Hepatocyte (in vitro differentiated cells): ENCODE results near the gene ACSS1. TPM values are rescaled to one million over a fixed set of nuclear protein-coding genes. Genes with fewer than 3 reads are reported as not detected.

Experiments used
- DNase-seq: peaks from one replicate; pipeline ENCODE4 v3.0.0-alpha.2; 2016; ENCODE audit warnings: low spot score
- H2AFZ ChIP-seq: fragments of 200-600 bp; sonication (generic); 2 replicates; pipeline ENCODE4 v1.6.0; 2016; ENCODE audit warnings: antibody characterized with exemption, mild to moderate bottlenecking
- H3K27ac ChIP-seq: fragments of 200-600 bp; sonication (generic); 2 replicates; pipeline ENCODE4 v1.5.1; 2016; ENCODE audit warnings: mild to moderate bottlenecking
- H3K27me3 ChIP-seq: fragments of 200-600 bp; sonication (generic); 2 replicates; pipeline ENCODE4 v1.6.1; 2016
- H3K36me3 ChIP-seq: fragments of 200-600 bp; sonication (generic); replicated peaks from 2 replicates; pipeline ENCODE4 v1.5.1; 2016; ENCODE audit warnings: low read depth; ENCODE audit not compliant: insufficient read depth
- H3K4me1 ChIP-seq: fragments of 200-600 bp; sonication (generic); 2 replicates; pipeline ENCODE4 v1.5.1; 2016; ENCODE audit warnings: mild to moderate bottlenecking, moderate library complexity; ENCODE audit not compliant: insufficient read depth
- H3K4me2 ChIP-seq: fragments of 200-600 bp; sonication (generic); 2 replicates; pipeline ENCODE4 v1.6.0; 2016
- H3K4me3 ChIP-seq: fragments of 200-600 bp; sonication (generic); 2 replicates; pipeline ENCODE4 v1.5.1; 2016; ENCODE audit warnings: mild to moderate bottlenecking
- H3K79me2 ChIP-seq: fragments of 200-600 bp; sonication (generic); 2 replicates; pipeline ENCODE4 v1.6.0; 2017; ENCODE audit warnings: mild to moderate bottlenecking
- H3K9me2 ChIP-seq: fragments of 200-600 bp; sonication (generic); replicated peaks from 2 replicates; pipeline ENCODE4 v1.6.0; 2017; ENCODE audit warnings: mild to moderate bottlenecking; ENCODE audit not compliant: insufficient read depth
- H3K9me3 ChIP-seq: fragments of 200-600 bp; sonication (generic); 2 replicates; pipeline ENCODE4 v1.5.1; 2016; ENCODE audit warnings: low read depth, mild to moderate bottlenecking
- H4K20me1 ChIP-seq: fragments of 200-600 bp; sonication (generic); 2 replicates; pipeline ENCODE4 v1.6.0; 2016; ENCODE audit warnings: mild to moderate bottlenecking; ENCODE audit not compliant: insufficient read depth, poor library complexity, severe bottlenecking
- EZH2 ChIP-seq: fragments of 200-600 bp; sonication (generic); IDR thresholded peaks from 2 replicates; pipeline ENCODE4 v1.6.1; 2016; ENCODE audit warnings: antibody characterized with exemption, mild to moderate bottlenecking, borderline replicate concordance
- EZH2phosphoT487 ChIP-seq: fragments of 200-600 bp; sonication (generic); IDR thresholded peaks from one replicate; pipeline ENCODE4 v1.6.1; 2018; ENCODE audit warnings: antibody characterized with exemption, mild to moderate bottlenecking, low read depth, moderate library complexity; ENCODE audit not compliant: unreplicated experiment, severe bottlenecking
- WGBS: methylation state at CpG from one replicate; pipeline ENCODE4 v1.1.6; 2016; ENCODE audit warnings: low lambda C conversion rate; ENCODE audit errors: missing lambda C conversion rate; 5-methylcytosine and 5-hydroxymethylcytosine counted together
- polyA plus RNA-seq: library from polyadenylated mRNA; unstranded; fragments of >200 nt; fragmentation: Nextera tagmentation; extraction: Ambion mirVana; gene quantifications from 2 replicates; pipeline ENCODE4 v1.2.1, GENCODE V29; 2016
- total RNA-seq: library from RNA; depleted of rRNA; stranded (reverse); fragments of >200 nt; gene quantifications from 2 replicates; pipeline ENCODE4 v1.2.3, GENCODE V29; 2014
- TF ChIP-seq, protein P1 (sequence below): fragments of 200-600 bp; sonication (generic); IDR thresholded peaks from 2 replicates; pipeline ENCODE4 v1.5.1; 2016; ENCODE audit warnings: antibody characterized with exemption, mild to moderate bottlenecking; ENCODE audit not compliant: poor library complexity

ACSS1 gene
- total and polyA plus RNA-seq, 2 experiments from 2014 or later, result 20.5 to 37.7 TPM

GRCh38 chr20:25015986-25016385 lies 42.0 kb downstream of the ACSS1 start:
- H3K27me3 ChIP-seq, result no peaks in the 10 kb centered on the region
- TF ChIP-seq EZH2phosphoT487, result no peak
- TF ChIP-seq, protein P1, sequence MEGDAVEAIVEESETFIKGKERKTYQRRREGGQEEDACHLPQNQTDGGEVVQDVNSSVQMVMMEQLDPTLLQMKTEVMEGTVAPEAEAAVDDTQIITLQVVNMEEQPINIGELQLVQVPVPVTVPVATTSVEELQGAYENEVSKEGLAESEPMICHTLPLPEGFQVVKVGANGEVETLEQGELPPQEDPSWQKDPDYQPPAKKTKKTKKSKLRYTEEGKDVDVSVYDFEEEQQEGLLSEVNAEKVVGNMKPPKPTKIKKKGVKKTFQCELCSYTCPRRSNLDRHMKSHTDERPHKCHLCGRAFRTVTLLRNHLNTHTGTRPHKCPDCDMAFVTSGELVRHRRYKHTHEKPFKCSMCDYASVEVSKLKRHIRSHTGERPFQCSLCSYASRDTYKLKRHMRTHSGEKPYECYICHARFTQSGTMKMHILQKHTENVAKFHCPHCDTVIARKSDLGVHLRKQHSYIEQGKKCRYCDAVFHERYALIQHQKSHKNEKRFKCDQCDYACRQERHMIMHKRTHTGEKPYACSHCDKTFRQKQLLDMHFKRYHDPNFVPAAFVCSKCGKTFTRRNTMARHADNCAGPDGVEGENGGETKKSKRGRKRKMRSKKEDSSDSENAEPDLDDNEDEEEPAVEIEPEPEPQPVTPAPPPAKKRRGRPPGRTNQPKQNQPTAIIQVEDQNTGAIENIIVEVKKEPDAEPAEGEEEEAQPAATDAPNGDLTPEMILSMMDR, result no peak
- TF ChIP-seq EZH2, result no peak
- no peaks in the 10 kb centered on the region for H3K9me2 ChIP-seq
- no peaks in the 10 kb centered on the region for H3K9me3 ChIP-seq
- no peak overlapping the region for H3K27ac ChIP-seq
- DNase-seq, result no peak
- no peak overlapping the region for H3K4me3 ChIP-seq
- no peaks in the 10 kb centered on the region for H3K79me2 ChIP-seq
- peaks cover 17% of the 10 kb centered on the region for H3K4me1 ChIP-seq
- H3K4me2 ChIP-seq, result no peak overlapping the region
- H2AFZ ChIP-seq, result no peak overlapping the region
- H4K20me1 ChIP-seq, result no peaks in the 10 kb centered on the region
- WGBS, result 75% methylated on average over 11 of the region's 11 CpGs
- H3K36me3 ChIP-seq, result no peaks in the 10 kb centered on the region

DNA sequence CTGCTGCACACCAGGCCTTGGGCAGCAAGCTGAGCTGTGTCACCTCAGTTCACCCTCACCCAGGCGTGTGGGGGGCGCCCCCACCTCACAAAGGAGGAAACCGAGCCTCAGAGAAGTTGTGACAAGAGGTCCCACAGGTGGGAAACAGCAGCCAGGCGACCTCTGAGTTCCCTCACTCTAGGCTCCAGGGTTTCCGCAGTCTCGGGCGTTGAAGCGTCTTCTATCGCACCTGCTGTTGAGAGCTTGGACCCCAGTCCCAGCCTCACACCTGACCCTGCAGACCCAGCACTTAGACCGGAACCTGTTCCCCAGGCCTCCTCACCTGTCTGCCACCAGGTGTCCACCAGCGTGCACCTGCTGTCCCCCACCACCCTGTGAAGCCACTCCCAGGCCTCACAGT lies 43.1 kb downstream of the ACSS1 start:
- no peaks in the 10 kb centered on the region for H3K27me3 ChIP-seq
- 87% methylated on average over 11 of the region's 11 CpGs for WGBS
- H3K27ac ChIP-seq, result no peak overlapping the region
- H3K4me2 ChIP-seq, result no peak overlapping the region
- H2AFZ ChIP-seq, result no peak overlapping the region
- peaks cover 17% of the 10 kb centered on the region for H3K4me1 ChIP-seq
- no peaks in the 10 kb centered on the region for H3K36me3 ChIP-seq
- H3K4me3 ChIP-seq, result no peak overlapping the region
- no peaks in the 10 kb centered on the region for H3K79me2 ChIP-seq
- no peaks in the 10 kb centered on the region for H3K9me3 ChIP-seq
- H4K20me1 ChIP-seq, result no peaks in the 10 kb centered on the region
- no peak for DNase-seq
- no peaks in the 10 kb centered on the region for H3K9me2 ChIP-seq
- TF ChIP-seq EZH2, result no peak
- TF ChIP-seq, protein P1, result no peak
- TF ChIP-seq EZH2phosphoT487, result no peak

DNA sequence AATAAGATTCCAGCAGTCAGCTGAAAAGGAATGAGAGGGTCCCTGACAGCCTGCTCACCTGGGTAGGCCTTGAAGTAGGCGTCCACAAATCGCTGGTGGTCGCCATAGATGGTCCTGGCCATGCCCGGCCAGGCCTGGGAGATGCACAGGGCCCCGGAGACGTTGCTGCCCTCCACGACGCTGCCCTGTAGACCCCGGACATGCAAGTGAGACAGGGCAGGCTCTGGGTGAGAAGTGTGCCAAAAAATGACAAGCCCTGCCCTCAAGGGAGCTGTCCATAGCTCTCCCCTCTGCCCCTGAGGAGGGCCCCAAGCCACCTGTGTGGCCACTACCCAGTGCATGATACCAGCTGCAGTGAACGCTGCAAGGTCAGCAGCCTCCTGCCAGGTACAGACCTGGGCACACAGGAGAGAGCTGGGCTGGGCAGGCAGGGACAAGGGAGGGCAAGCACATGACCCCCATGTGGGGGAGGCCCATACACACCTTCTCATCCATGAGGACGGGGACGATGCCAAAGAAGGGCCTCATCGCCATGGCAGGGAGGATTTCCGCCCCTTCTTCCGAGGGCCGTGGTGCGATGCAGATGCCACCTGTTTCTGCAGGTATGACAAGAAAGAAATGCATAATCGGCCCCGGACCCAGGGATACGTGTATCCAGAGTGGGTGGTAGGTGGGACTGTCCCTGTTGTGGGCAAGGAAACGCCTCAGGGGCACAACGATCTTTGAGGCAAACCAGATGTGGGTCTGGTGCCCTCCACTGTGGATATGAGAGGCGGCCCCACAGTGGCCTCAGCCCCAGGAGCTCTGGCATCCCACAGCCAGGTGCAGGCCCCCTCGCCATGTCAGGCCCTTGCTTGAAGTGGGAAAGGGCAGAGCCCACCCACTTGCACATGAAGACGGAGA lies 44.2 kb downstream of the ACSS1 start:
- Histone ChIP-seq H3K4me2 (no peak overlapping the region), H3K4me1 (peaks cover 17% of the 10 kb centered on the region), H3K27me3 (no peaks in the 10 kb centered on the region), H3K4me3 (no peak overlapping the region), H2AFZ (no peak overlapping the region), H3K27ac (no peak overlapping the region), H3K36me3 (no peaks in the 10 kb centered on the region), H4K20me1 (no peaks in the 10 kb centered on the region), H3K79me2 (no peaks in the 10 kb centered on the region), H3K9me2 (no peaks in the 10 kb centered on the region), H3K9me3 (no peaks in the 10 kb centered on the region)
- TF ChIP-seq, protein P1, result no peak
- TF ChIP-seq EZH2, result no peak
- WGBS, result 90% methylated on average over 25 of the region's 25 CpGs
- DNase-seq, result no peak
